HFFc6 (cell line): ENCODE measurements around the gene MAEL. TPM values are rescaled to one million over a fixed set of nuclear protein-coding genes. Genes with fewer than 3 reads are reported as not detected.
A peak's percentile ranks its signal among the peaks of the same experiment; 100 is the strongest.

Experiments used
- DNase-seq: peaks from one replicate; pipeline ENCODE4 v3.0.0-alpha.2; 2018
- H3K27ac Mint-ChIP-seq: 2 replicates; pipeline ENCODE4 v1.8.0; 2020; ENCODE audit warnings: mild to moderate bottlenecking, mixed read lengths
- H3K27me3 Mint-ChIP-seq: 2 replicates; pipeline ENCODE4 v1.8.0; 2021; ENCODE audit warnings: mild to moderate bottlenecking, moderate library complexity, mixed read lengths; ENCODE audit not compliant: insufficient read depth
- H3K36me3 Mint-ChIP-seq: 2 replicates; pipeline ENCODE4 v1.8.0; 2021; ENCODE audit warnings: low read depth, mixed read lengths
- H3K4me1 Mint-ChIP-seq: 2 replicates; pipeline ENCODE4 v1.8.0; 2020; ENCODE audit warnings: low read depth, mixed read lengths
- H3K4me3 Mint-ChIP-seq: 2 replicates; pipeline ENCODE4 v1.8.0; 2020; ENCODE audit warnings: mild to moderate bottlenecking, moderate library complexity, mixed read lengths
- H3K9me3 Mint-ChIP-seq: 2 replicates; pipeline ENCODE4 v1.8.0; 2020; ENCODE audit warnings: mild to moderate bottlenecking, mixed read lengths
- total RNA-seq, 6 experiments: library from RNA; stranded (reverse); fragmentation: NEBNext Ultra II Directional; extraction: Animal tissue kit (Norgen Biotek cat#: 25700); gene quantifications; 2 replicates in 1 of 6; 3 replicates in 5 of 6; pipeline ENCODE4 v1.2.3, GENCODE V29; 2021
- TF ChIP-seq, protein P1 (sequence below): fragments of 200-600 bp; sonication (generic); IDR thresholded peaks from 2 replicates; pipeline ENCODE4 v1.5.0; 2021; ENCODE audit warnings: antibody characterized with exemption, mild to moderate bottlenecking

Gene MAEL
- total RNA-seq, 6 experiments from 2014 or later = not detected

DNA sequence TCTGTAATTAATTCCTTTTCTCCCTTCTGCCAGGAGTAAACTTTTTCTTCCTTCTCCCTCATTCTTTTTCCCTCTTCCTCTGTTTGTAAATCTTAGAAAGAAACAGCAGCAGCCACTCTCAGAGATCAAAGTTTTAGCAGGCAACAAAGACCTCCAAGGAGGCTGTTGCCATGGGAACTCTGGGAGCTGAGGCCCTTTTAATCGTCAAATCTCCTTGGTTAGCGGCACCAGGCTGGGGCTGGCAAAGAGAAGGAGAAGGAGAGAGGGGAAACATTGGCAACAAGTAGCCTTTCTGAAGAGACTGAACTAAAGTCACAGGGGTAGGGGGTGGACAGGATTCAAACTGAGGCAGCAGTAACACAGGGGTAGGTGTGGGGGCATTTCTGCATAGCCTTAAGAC is 38.9 kb upstream of the MAEL start:
- TF ChIP-seq, protein P1, sequence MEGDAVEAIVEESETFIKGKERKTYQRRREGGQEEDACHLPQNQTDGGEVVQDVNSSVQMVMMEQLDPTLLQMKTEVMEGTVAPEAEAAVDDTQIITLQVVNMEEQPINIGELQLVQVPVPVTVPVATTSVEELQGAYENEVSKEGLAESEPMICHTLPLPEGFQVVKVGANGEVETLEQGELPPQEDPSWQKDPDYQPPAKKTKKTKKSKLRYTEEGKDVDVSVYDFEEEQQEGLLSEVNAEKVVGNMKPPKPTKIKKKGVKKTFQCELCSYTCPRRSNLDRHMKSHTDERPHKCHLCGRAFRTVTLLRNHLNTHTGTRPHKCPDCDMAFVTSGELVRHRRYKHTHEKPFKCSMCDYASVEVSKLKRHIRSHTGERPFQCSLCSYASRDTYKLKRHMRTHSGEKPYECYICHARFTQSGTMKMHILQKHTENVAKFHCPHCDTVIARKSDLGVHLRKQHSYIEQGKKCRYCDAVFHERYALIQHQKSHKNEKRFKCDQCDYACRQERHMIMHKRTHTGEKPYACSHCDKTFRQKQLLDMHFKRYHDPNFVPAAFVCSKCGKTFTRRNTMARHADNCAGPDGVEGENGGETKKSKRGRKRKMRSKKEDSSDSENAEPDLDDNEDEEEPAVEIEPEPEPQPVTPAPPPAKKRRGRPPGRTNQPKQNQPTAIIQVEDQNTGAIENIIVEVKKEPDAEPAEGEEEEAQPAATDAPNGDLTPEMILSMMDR = no peak
- no peak for DNase-seq
- H3K9me3 Mint-ChIP-seq = no peaks in the 10 kb centered on the region
- no peak overlapping the region for H3K4me3 Mint-ChIP-seq
- peaks cover 42% of the 10 kb centered on the region for H3K4me1 Mint-ChIP-seq
- no peaks in the 10 kb centered on the region for H3K36me3 Mint-ChIP-seq
- H3K27ac Mint-ChIP-seq = no peak overlapping the region
- peaks cover 9% of the 10 kb centered on the region for H3K27me3 Mint-ChIP-seq

GRCh38 chr1:166951050-166951449 is 38.0 kb upstream of the MAEL start:
- TF ChIP-seq, protein P1 = no peak
- Mint-ChIP-seq H3K36me3 (no peaks in the 10 kb centered on the region), H3K4me3 (no peak overlapping the region), H3K27ac (no peak overlapping the region), H3K9me3 (no peaks in the 10 kb centered on the region), H3K4me1 (peaks cover 37% of the 10 kb centered on the region), H3K27me3 (peaks cover 9% of the 10 kb centered on the region)
- DNase-seq = no peak

DNA sequence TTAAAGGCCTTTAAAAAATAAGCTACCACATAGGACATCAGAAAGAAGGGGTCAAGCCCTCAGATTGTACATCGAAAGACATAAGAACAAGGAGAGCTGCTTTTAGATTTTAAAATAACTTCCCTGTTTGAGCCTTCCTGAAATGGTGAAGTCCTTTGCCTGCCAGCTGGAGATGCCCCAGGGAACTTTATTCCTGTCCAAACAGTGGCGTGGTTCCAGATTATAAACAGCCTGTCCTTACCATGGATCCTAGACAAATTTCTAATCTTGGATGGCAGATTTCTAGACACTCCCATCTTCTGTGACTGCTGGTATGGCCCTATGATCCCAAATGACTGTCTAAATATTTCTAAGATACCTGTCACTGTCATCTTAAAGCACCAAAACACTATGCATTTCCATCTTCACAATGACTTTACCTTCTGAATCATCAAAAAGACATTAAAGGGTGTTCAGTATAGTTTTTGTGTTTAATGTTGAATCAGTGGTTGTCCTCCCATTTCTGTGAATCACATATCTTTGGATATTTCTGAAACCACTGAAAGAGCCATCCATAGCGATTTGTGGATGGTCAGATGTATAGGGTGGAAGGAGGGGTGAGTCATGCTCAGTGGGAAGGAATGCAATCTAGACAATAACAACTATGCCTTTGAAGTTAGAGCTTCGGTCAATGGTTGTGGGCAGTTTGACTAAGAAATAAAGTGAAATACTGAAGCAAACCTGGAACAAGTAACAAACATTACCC is 36.9 kb upstream of the MAEL start:
- TF ChIP-seq, protein P1 = no peak
- DNase-seq = peak; percentile 32
- Mint-ChIP-seq H3K9me3 (no peaks in the 10 kb centered on the region), H3K36me3 (no peaks in the 10 kb centered on the region), H3K4me1 (peaks cover 31% of the 10 kb centered on the region), H3K27me3 (peaks cover 9% of the 10 kb centered on the region), H3K27ac (no peak overlapping the region), H3K4me3 (no peak overlapping the region)

GRCh38 chr1:166953491-166953890 is 35.6 kb upstream of the MAEL start:
- H3K27me3 Mint-ChIP-seq = peaks cover 9% of the 10 kb centered on the region
- DNase-seq = no peak
- H3K27ac Mint-ChIP-seq = no peak overlapping the region
- H3K9me3 Mint-ChIP-seq = no peaks in the 10 kb centered on the region
- no peak overlapping the region for H3K4me3 Mint-ChIP-seq
- no peaks in the 10 kb centered on the region for H3K36me3 Mint-ChIP-seq
- TF ChIP-seq, protein P1 = no peak
- H3K4me1 Mint-ChIP-seq = peaks cover 19% of the 10 kb centered on the region

DNA sequence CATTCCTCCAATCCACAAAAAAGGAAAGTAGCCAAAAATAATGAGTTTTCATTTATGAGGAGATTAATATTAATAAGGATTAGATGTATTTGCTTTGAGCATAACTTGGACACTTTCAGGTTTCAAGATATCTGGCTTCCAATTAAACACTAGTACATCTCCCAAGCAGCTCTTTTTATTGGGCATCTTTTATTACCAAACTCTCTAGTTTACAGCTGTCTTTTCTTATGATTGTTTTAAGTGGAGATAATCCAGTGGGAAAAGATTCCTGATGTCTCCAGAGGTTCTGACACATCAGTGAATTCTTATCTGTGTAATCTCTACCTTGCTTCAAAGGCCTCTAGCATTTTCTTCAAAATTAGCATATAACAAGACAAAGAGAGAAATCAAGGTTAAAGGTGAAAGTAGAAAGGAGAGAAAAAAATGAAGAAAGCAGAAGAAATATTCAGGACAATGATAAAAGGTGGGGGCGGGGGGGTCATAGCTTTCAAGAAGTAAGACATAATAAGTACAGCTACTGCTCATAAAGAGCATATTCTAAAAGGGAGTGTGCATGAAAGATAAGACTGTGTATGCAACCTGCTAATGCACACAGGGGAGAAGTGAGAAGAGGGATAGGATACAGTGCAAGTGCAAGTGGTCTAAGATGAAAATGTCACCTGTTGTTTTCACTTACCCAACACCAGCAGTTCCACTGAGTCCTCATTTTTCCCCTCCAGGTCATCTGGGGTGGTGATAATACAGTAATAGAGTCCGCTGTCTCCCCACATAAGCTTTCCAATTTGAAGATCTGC is 32.8 kb upstream of the MAEL start:
- H3K4me3 Mint-ChIP-seq = no peak overlapping the region
- H3K4me1 Mint-ChIP-seq = peaks cover 19% of the 10 kb centered on the region
- H3K27me3 Mint-ChIP-seq = peaks cover 6% of the 10 kb centered on the region
- no peak for DNase-seq
- TF ChIP-seq, protein P1 = no peak
- H3K36me3 Mint-ChIP-seq = no peaks in the 10 kb centered on the region
- no peak overlapping the region for H3K27ac Mint-ChIP-seq
- no peaks in the 10 kb centered on the region for H3K9me3 Mint-ChIP-seq
